Retinal pigment epithelial cell (primary cell): Measurements from ENCODE around the gene NFATC2.

Source experiments
- DNase-seq: peaks from one replicate; pipeline ENCODE4 v3.0.0-alpha.2; 2010; ENCODE audit warnings: low read depth
- H3K4me3 ChIP-seq: 2 replicates; pipeline ENCODE4 v1.5.1; 2011; ENCODE audit warnings: mild to moderate bottlenecking, low read length, control low read depth, moderate library complexity
- TF ChIP-seq, protein P1 (sequence below): conservative IDR thresholded peaks from 2 replicates; pipeline ENCODE4 v1.5.1; 2011; ENCODE audit warnings: low read depth, low read length, control low read depth, inconsistent platforms

NFATC2 gene

DNA sequence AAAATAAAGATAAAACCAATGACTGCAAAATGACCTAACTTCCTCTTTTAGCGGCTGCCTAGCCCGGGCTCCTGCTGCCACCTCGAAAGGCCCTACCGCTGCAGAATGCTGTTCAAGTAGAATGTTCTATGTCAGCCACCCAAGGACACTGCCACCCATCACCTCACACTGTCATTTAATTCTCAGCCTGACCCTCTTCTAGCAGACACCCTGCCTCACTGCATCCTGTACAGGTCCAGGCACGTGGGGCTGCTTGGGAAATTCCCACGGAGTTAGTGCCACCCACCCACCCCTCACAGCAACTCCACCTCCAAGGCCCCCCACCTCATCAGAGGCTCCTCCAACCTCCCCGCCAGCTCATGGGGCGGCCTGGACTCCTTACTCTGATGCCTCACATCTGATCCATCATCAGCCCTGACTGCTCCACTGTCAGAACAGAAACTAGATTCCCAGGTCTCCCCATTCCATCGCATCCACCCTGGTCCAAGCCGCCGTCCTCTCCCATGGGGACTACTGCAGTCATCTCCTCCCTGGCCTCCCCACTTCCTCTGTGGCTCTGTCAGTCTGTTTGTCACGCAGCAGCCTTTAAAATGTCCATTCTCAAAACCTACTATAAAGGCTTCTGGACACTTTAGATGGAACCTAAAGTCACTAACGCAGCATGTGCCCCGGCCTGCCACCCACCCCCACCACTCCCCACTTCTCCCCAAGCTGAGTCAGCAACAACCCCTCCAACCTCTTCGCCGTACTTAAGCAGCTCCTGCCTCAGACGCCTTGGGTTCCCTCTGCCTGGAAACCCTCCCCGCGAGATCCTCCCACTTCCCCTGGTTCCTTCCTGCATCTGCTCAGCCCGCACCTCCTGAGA lies 17.0 kb downstream of the NFATC2 start:
- DNase-seq, result no peak
- H3K4me3 ChIP-seq, result no peak overlapping the region
- TF ChIP-seq, protein P1, sequence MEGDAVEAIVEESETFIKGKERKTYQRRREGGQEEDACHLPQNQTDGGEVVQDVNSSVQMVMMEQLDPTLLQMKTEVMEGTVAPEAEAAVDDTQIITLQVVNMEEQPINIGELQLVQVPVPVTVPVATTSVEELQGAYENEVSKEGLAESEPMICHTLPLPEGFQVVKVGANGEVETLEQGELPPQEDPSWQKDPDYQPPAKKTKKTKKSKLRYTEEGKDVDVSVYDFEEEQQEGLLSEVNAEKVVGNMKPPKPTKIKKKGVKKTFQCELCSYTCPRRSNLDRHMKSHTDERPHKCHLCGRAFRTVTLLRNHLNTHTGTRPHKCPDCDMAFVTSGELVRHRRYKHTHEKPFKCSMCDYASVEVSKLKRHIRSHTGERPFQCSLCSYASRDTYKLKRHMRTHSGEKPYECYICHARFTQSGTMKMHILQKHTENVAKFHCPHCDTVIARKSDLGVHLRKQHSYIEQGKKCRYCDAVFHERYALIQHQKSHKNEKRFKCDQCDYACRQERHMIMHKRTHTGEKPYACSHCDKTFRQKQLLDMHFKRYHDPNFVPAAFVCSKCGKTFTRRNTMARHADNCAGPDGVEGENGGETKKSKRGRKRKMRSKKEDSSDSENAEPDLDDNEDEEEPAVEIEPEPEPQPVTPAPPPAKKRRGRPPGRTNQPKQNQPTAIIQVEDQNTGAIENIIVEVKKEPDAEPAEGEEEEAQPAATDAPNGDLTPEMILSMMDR, result no peak

DNA sequence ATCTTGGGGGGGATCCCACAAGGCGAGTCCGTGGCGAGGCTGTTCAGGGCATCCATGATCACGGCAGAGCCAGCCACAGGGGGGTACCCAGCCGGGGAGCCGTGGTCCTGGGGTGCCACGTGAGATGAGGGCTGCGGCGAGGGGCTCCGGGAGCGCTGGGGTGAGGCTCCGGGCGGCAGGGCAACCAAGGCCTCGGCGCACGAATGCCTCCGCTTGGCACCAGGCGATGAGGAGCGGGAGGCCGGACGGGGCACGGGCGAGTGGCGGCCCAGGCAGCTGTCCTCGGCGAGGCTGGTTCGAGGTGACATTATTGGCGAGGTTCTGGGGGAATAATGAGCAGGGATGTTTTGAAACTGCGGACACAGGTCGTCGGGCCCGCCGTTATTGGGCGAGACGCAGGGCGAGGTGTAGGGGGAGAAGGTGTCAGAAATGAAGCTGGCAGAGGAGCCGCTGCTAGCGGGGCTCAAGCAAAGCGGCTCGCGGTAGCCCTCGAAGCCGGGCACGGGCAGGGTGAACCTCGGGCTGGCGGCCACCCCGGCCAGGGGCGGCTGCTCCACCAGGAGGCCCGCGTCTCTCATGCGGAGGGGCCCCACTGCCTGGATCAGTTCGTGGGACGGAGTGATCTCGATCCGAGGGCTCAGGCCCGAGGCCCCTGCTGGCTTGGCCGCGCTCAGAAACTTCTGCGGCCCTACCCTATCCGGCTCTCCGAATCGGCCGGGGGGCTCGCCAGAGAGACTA lies 19.1 kb downstream of the NFATC2 start:
- TF ChIP-seq, protein P1, result no peak
- H3K4me3 ChIP-seq, result no peak overlapping the region
- no peak for DNase-seq

DNA sequence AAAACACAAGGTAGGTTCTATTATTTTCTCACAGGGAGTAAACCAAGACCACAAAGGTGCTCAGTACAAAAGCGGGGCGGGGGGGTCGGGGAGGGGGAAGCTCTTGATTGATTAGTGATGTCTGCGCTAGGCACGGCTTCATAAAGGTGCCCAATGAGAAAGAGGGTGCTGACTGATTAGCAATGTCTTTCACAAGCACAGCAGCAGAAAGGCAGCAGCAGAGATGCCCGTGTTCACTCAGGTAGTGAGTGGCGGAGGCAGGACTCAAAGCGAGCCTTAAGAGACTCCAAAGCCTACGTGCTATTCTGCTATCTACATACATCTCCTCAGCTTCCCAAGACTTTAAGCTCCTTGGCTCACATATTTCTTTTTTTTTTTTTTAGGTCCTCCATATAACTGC lies 20.3 kb downstream of the NFATC2 start:
- DNase-seq, result no peak
- TF ChIP-seq, protein P1, result no peak
- no peak overlapping the region for H3K4me3 ChIP-seq

DNA sequence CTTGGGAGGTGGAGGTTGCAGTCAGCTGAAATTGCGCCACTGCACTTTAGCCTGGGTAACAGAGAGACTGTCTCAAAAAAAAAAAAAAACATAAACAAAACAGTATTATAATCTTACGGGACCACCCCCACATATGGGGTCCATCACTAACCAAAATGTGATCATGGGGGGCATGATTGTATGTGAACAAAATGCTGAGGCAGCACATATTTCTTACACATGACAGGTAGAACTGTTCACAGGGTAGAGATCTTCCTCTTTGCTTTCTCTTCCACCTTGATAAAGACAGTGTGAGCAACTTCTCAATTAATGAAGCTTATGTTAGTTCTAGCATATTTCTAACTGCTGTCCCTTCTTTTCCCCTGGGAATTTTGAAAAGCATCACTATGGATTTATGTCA lies 24.7 kb downstream of the NFATC2 start:
- H3K4me3 ChIP-seq, result no peak overlapping the region
- TF ChIP-seq, protein P1, result no peak
- DNase-seq, result no peak

DNA sequence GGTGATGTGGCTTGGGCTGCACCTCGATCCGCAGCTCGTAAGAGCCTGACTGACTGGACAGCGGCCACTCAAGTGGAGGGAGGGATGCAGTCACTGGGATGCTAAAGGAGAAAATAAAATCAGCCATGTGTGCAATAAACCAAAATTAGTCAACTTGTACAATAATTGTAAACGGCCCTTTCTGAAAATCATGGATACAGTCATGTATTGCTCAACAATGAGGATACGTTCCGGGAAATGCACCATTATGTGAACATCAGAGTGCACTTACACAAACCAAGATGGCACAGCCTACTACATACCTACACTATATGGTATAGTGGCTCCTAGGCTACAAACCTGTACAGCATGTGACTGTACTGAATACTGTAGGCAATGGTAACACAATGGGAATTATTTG lies 25.7 kb downstream of the NFATC2 start:
- H3K4me3 ChIP-seq, result no peak overlapping the region
- TF ChIP-seq, protein P1, result no peak
- no peak for DNase-seq

DNA sequence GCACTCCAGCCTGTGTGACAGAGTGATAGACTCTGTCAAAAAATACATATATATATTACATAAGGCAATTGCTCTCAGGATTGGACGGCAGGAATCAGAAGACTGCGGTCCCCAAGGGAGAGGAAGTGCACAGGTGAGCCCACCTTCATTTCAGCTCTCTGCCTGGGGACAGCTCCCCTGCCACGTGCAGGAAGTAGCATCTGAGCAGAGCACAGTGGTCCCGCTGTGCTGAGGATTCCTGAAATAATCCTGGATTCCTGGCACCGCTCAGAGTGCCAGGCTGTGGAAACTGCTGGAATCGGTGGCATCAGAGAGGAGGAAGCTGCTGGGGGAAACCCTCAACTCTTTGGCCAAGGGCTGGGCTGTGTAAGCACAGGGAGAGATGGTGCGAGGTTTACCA lies 27.7 kb downstream of the NFATC2 start:
- H3K4me3 ChIP-seq, result no peak overlapping the region
- no peak for DNase-seq
- TF ChIP-seq, protein P1, result no peak
